Stimulated activated CD8-positive, alpha-beta memory T cell treated with anti-CD3 and anti-CD28 coated beads, Interleukin-15, amount 100 ng/mL, for 4 hours (primary cell): ENCODE data around the gene KIF23.

Experiments used
- DNase-seq, 2 donors: peaks; one replicate each; pipeline ENCODE4 v3.0.0-alpha.2; 2020; ENCODE audit warnings: low read depth in 2 of 2

The KIF23 gene

GRCh38 chr15:69465253-69465652 is 51.1 kb downstream of the KIF23 start:
- DNase-seq: no peak

- DNase-seq: no peak
Measured at GRCh38 chr15:69466733-69467132, 52.6 kb downstream of the KIF23 start.

GRCh38 chr15:69467636-69468035 is 53.5 kb downstream of the KIF23 start:
- no peak for DNase-seq

GRCh38 chr15:69468241-69469121 is 54.3 kb downstream of the KIF23 start:
- DNase-seq: peak; percentile 72 to 80

GRCh38 chr15:69469467-69470201 is 55.5 kb downstream of the KIF23 start:
- no peak for DNase-seq

- DNase-seq: no peak
Measured at GRCh38 chr15:69472046-69472445, 57.9 kb downstream of the KIF23 start.

- DNase-seq: no peak
Measured at GRCh38 chr15:69472562-69472961, 58.4 kb downstream of the KIF23 start.

- no peak for DNase-seq
Measured at GRCh38 chr15:69474291-69474690, 60.1 kb downstream of the KIF23 start.

- DNase-seq: no peak
Measured at GRCh38 chr15:69474846-69475455, 60.8 kb downstream of the KIF23 start.

- peak in 1 of 2 donors; percentile 41 for DNase-seq
Measured at GRCh38 chr15:69475769-69476358, 61.7 kb downstream of the KIF23 start.

- DNase-seq: no peak
Measured at GRCh38 chr15:69476704-69477473, 62.7 kb downstream of the KIF23 start.

GRCh38 chr15:69478259-69478781 is 64.2 kb downstream of the KIF23 start:
- DNase-seq: no peak

GRCh38 chr15:69479081-69479480 is 64.9 kb downstream of the KIF23 start:
- no peak for DNase-seq

GRCh38 chr15:69479971-69480370 is 65.8 kb downstream of the KIF23 start:
- no peak for DNase-seq

GRCh38 chr15:69480932-69481331 is 66.8 kb downstream of the KIF23 start:
- DNase-seq: no peak

- DNase-seq: no peak
Measured at GRCh38 chr15:69482686-69483256, 68.6 kb downstream of the KIF23 start.

- DNase-seq: no peak
Measured at GRCh38 chr15:69484837-69485236, 70.7 kb downstream of the KIF23 start.

GRCh38 chr15:69486481-69487110 is 72.4 kb downstream of the KIF23 start:
- DNase-seq: no peak

- no peak for DNase-seq
Measured at GRCh38 chr15:69489073-69489571, 75.0 kb downstream of the KIF23 start.
